ENCODE data around the gene MNAT1. TPM values are rescaled to one million over a fixed set of nuclear protein-coding genes. Genes with fewer than 3 reads are reported as not detected.

MNAT1 gene
- polyA plus RNA-seq, 1 donor from 2014 or later = 104 TPM

DNA sequence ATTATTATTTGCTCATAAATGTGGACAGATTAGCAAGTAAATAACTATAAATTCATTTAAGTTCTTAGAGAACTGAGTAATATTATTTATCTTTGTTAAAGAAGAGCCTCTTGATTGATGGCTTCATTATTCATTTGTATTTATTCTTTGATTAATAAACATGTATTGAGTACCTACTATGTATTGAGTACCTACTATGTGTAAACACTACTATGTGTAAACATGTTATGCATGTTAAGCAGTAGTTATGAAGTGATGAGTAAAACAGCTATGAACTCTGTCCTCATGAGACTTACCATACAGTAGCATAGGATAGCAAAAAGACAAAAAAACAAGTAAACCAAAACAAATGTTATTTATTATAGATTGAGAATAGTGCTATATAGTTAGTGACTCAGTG lies 61.9 kb downstream of the MNAT1 start (continued):
- no peak for TF ChIP-seq CTCF (IDR thresholded peaks at IDR 0.05; ENCODE audit: poor library complexity, severe bottlenecking)

- no peak overlapping the region for H2AFZ ChIP-seq (ENCODE audit: low read depth, low read length)
- H3K4me2 ChIP-seq (ENCODE audit: low read length) = no peak overlapping the region
- H3K4me3 ChIP-seq (ENCODE audit: low read length) = no peak overlapping the region
- H4K20me1 ChIP-seq (ENCODE audit: insufficient read depth) = no peaks in the 10 kb centered on the region
- no peaks in the 10 kb centered on the region for H3K9me2 ChIP-seq (ENCODE audit: insufficient read depth, low read length)
- H3K9me3 ChIP-seq (ENCODE audit: low read length) = no peaks in the 10 kb centered on the region
- no peaks in the 10 kb centered on the region for H3F3A ChIP-seq (ENCODE audit: insufficient read depth, low read length, poor library complexity, severe bottlenecking)
- no peaks in the 10 kb centered on the region for H3K36me3 ChIP-seq (ENCODE audit: insufficient read depth, low read length)
- no peak overlapping the region for H3K27ac ChIP-seq (ENCODE audit: low read length)
- no peaks in the 10 kb centered on the region for H3K27me3 ChIP-seq (ENCODE audit: insufficient read depth, low read depth, low read length)
- H3K9ac ChIP-seq (ENCODE audit: low read length) = no peak overlapping the region
- no peaks in the 10 kb centered on the region for H3K79me2 ChIP-seq (replicated peaks; ENCODE audit: insufficient read depth, low read length)
- TF ChIP-seq TAF1 (IDR thresholded peaks at IDR 0.05; ENCODE audit: low read depth) (no peak), CTCF (IDR thresholded peaks at IDR 0.05; ENCODE audit: poor library complexity, severe bottlenecking) (no peak), POLR2AphosphoS5 (IDR thresholded peaks at IDR 0.05) (no peak), EZH2 (IDR thresholded peaks at IDR 0.05; ENCODE audit: borderline replicate concordance, insufficient read depth, low read length, poor library complexity, severe bottlenecking) (no peak), MXI1 (conservative IDR thresholded peaks at IDR 0.05; ENCODE audit: poor library complexity, severe bottlenecking) (no peak), RAD21 (conservative IDR thresholded peaks at IDR 0.05) (no peak), SMC3 (conservative IDR thresholded peaks at IDR 0.05; ENCODE audit: poor library complexity) (no peak), EP300 (conservative IDR thresholded peaks at IDR 0.05; ENCODE audit: poor library complexity, severe bottlenecking) (no peak)
- TF ChIP-seq, protein P1, sequence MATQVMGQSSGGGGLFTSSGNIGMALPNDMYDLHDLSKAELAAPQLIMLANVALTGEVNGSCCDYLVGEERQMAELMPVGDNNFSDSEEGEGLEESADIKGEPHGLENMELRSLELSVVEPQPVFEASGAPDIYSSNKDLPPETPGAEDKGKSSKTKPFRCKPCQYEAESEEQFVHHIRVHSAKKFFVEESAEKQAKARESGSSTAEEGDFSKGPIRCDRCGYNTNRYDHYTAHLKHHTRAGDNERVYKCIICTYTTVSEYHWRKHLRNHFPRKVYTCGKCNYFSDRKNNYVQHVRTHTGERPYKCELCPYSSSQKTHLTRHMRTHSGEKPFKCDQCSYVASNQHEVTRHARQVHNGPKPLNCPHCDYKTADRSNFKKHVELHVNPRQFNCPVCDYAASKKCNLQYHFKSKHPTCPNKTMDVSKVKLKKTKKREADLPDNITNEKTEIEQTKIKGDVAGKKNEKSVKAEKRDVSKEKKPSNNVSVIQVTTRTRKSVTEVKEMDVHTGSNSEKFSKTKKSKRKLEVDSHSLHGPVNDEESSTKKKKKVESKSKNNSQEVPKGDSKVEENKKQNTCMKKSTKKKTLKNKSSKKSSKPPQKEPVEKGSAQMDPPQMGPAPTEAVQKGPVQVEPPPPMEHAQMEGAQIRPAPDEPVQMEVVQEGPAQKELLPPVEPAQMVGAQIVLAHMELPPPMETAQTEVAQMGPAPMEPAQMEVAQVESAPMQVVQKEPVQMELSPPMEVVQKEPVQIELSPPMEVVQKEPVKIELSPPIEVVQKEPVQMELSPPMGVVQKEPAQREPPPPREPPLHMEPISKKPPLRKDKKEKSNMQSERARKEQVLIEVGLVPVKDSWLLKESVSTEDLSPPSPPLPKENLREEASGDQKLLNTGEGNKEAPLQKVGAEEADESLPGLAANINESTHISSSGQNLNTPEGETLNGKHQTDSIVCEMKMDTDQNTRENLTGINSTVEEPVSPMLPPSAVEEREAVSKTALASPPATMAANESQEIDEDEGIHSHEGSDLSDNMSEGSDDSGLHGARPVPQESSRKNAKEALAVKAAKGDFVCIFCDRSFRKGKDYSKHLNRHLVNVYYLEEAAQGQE (IDR thresholded peaks at IDR 0.05; ENCODE audit: borderline replicate concordance) = no peak
These were observed 65.8 kb downstream of the MNAT1 start for GRCh38 chr14:60800409-60800808.

GRCh38 chr14:60803871-60804270 lies 69.3 kb downstream of the MNAT1 start:
- H3K27me3 ChIP-seq (ENCODE audit: insufficient read depth, low read depth, low read length) = no peaks in the 10 kb centered on the region
- TF ChIP-seq, protein P1 (IDR thresholded peaks at IDR 0.05; ENCODE audit: borderline replicate concordance) = no peak
- no peak for TF ChIP-seq POLR2AphosphoS5 (IDR thresholded peaks at IDR 0.05)
- H3K27ac ChIP-seq (ENCODE audit: low read length) = no peak overlapping the region
- H3K36me3 ChIP-seq (ENCODE audit: insufficient read depth, low read length) = no peaks in the 10 kb centered on the region
- no peak overlapping the region for H3K9ac ChIP-seq (ENCODE audit: low read length)
- H3K4me2 ChIP-seq (ENCODE audit: low read length) = no peak overlapping the region
- no peaks in the 10 kb centered on the region for H3K9me2 ChIP-seq (ENCODE audit: insufficient read depth, low read length)
- no peak overlapping the region for H3K4me3 ChIP-seq (ENCODE audit: low read length)
- no peaks in the 10 kb centered on the region for H3K9me3 ChIP-seq (ENCODE audit: low read length)
- no peaks in the 10 kb centered on the region for H3K79me2 ChIP-seq (replicated peaks; ENCODE audit: insufficient read depth, low read length)
- no peaks in the 10 kb centered on the region for H4K20me1 ChIP-seq (ENCODE audit: insufficient read depth)
- no peaks in the 10 kb centered on the region for H3F3A ChIP-seq (ENCODE audit: insufficient read depth, low read length, poor library complexity, severe bottlenecking)
- H2AFZ ChIP-seq (ENCODE audit: low read depth, low read length) = no peak overlapping the region
